CD14-positive monocyte (primary cell): ENCODE measurements around the gene FOXN1. TPM values are rescaled to one million over a fixed set of nuclear protein-coding genes. Genes with fewer than 3 reads are reported as not detected.

ENCODE experiments used
- DNase-seq, 3 donors: peaks; one replicate each; pipeline ENCODE4 v3.0.0-alpha.2; 2011 to 2022
- H2AFZ ChIP-seq: 2 replicates; pipeline ENCODE4 v1.6.0; 2012; ENCODE audit warnings: mild to moderate bottlenecking, low read depth, low read length, inconsistent platforms; ENCODE audit not compliant: insufficient read depth, poor library complexity, severe bottlenecking
- H3K27ac ChIP-seq, 2 donors: 1 replicate in 1 of 2; 2 replicates in 1 of 2; pipeline ENCODE4 v1.5.1; 2012 to 2013; ENCODE audit warnings: low read length in 2 of 2, control low read depth in 1 of 2, inconsistent platforms in 1 of 2, low read depth in 1 of 2, mild to moderate bottlenecking in 1 of 2
- H3K27me3 ChIP-seq, 2 donors: one replicate each; pipeline versions ENCODE4 v1.6.0 to v1.6.1; 2011 to 2013; ENCODE audit warnings: low read length in 2 of 2; ENCODE audit not compliant: control insufficient read depth in 2 of 2, insufficient read depth in 2 of 2
- H3K36me3 ChIP-seq, 2 donors: replicated peaks in 1 of 2; 1 replicate in 1 of 2; 2 replicates in 1 of 2; pipeline versions ENCODE4 v1.5.1 to v1.6.1; 2012 to 2013; ENCODE audit warnings: low read length in 2 of 2, control low read depth in 1 of 2, inconsistent platforms in 1 of 2, mild to moderate bottlenecking in 1 of 2; ENCODE audit not compliant: insufficient read depth in 2 of 2, control insufficient read depth in 1 of 2
- H3K4me1 ChIP-seq, 2 donors: 1 replicate in 1 of 2; 2 replicates in 1 of 2; pipeline versions ENCODE4 v1.5.1 to v1.6.1; 2012 to 2013; ENCODE audit warnings: low read length in 2 of 2, control low read depth in 1 of 2, inconsistent platforms in 1 of 2, mild to moderate bottlenecking in 1 of 2, moderate library complexity in 1 of 2; ENCODE audit not compliant: insufficient read depth in 2 of 2, control insufficient read depth in 1 of 2
- H3K4me2 ChIP-seq: replicated peaks from 2 replicates; pipeline ENCODE3; 2012; ENCODE audit warnings: low read length, moderate library complexity, mild to moderate bottlenecking; ENCODE audit not compliant: poor library complexity, severe bottlenecking; ENCODE audit errors: extremely low read depth
- H3K4me3 ChIP-seq, 3 experiments: fragments of 200-600 bp in 1 of 3; sonication (generic) in 1 of 3; replicated peaks in 1 of 3; 1 replicate in 2 of 3; 2 replicates in 1 of 3; pipeline ENCODE4 v1.5.1; 2011 to 2013; ENCODE audit warnings: low read length in 3 of 3, mild to moderate bottlenecking in 3 of 3, control low read depth in 2 of 3, low read depth in 2 of 3, inconsistent platforms in 1 of 3, moderate library complexity in 1 of 3
- H3K79me2 ChIP-seq: 2 replicates; pipeline ENCODE4 v1.6.0; 2012; ENCODE audit warnings: mild to moderate bottlenecking, control low read depth, inconsistent platforms, low read length, moderate library complexity; ENCODE audit not compliant: insufficient read depth
- H3K9ac ChIP-seq: 2 replicates; pipeline ENCODE4 v1.6.0; 2017; ENCODE audit warnings: low read length, mild to moderate bottlenecking; ENCODE audit not compliant: insufficient read depth, poor library complexity, severe bottlenecking
- H3K9me3 ChIP-seq, 2 donors: replicated peaks in 1 of 2; 1 replicate in 1 of 2; 2 replicates in 1 of 2; pipeline versions ENCODE4 v1.5.1 to v1.6.1; 2012 to 2013; ENCODE audit warnings: low read length in 2 of 2, control low read depth in 1 of 2; ENCODE audit not compliant: control insufficient read depth in 1 of 2, insufficient read depth in 1 of 2
- H4K20me1 ChIP-seq: 2 replicates; pipeline ENCODE4 v1.6.0; 2012; ENCODE audit warnings: mild to moderate bottlenecking, low read length, control low read depth, moderate library complexity; ENCODE audit not compliant: insufficient read depth
- H3K27ac Mint-ChIP-seq, 7 donors: one replicate each; pipeline ENCODE4 v1.8.0; 2020; ENCODE audit warnings: mild to moderate bottlenecking in 7 of 7, mixed read lengths in 7 of 7, moderate library complexity in 6 of 7, inconsistent platforms in 2 of 7
- H3K27me3 Mint-ChIP-seq, 3 donors: one replicate each; pipeline ENCODE4 v1.8.0; 2021 to 2022; ENCODE audit warnings: low read depth in 3 of 3, mild to moderate bottlenecking in 3 of 3, mixed read lengths in 3 of 3, moderate library complexity in 3 of 3, inconsistent platforms in 1 of 3
- H3K36me3 Mint-ChIP-seq, 2 donors: one replicate each; pipeline ENCODE4 v1.8.0; 2020; ENCODE audit warnings: mixed read lengths in 2 of 2, inconsistent platforms in 1 of 2, mild to moderate bottlenecking in 1 of 2
- H3K4me1 Mint-ChIP-seq: one replicate; pipeline ENCODE4 v1.8.0; 2020; ENCODE audit warnings: mild to moderate bottlenecking, mixed read lengths
- H3K4me3 Mint-ChIP-seq, 2 donors: one replicate each; pipeline ENCODE4 v1.8.0; 2020; ENCODE audit warnings: mild to moderate bottlenecking in 2 of 2, mixed read lengths in 2 of 2, moderate library complexity in 1 of 2
- H3K9me3 Mint-ChIP-seq, 7 donors: one replicate each; pipeline ENCODE4 v1.8.0; 2020 to 2022; ENCODE audit warnings: mixed read lengths in 7 of 7, mild to moderate bottlenecking in 6 of 7, moderate library complexity in 6 of 7, inconsistent platforms in 2 of 7
- CTCF ChIP-seq: fragments of 200-600 bp; IDR thresholded peaks from one replicate; pipeline ENCODE4 v1.8.0; 2022; ENCODE audit warnings: antibody characterized with exemption, mild to moderate bottlenecking
- WGBS: methylation state at CpG from one replicate; pipeline ENCODE4 v1.1.5; 2013; ENCODE audit warnings: missing lambda C conversion rate; ENCODE audit not compliant: insufficient coverage; 5-methylcytosine and 5-hydroxymethylcytosine counted together
- intact Hi-C, 2 donors: fragments of 100-400 bp; cut with micrococcal nuclease; formaldehyde crosslinking; loops; one replicate each; pipeline versions ENCODE4 v1.15.0 to v1.15.1; 2023
- polyA plus RNA-seq, 3 donors: library from polyadenylated mRNA; depleted of rRNA in 1 of 3; unstranded in 2 of 3; stranded (reverse) in 1 of 3; fragments of 300-500 nt in 2 of 3; fragments of >200 nt in 1 of 3; fragmentation: Illumina TruSeq in 2 of 3; gene quantifications; 1 replicate in 2 of 3; 2 replicates in 1 of 3; pipeline ENCODE4 v1.2.3, GENCODE V29; 2012 to 2021

FOXN1 gene
- polyA plus RNA-seq, 3 donors = not detected

DNA sequence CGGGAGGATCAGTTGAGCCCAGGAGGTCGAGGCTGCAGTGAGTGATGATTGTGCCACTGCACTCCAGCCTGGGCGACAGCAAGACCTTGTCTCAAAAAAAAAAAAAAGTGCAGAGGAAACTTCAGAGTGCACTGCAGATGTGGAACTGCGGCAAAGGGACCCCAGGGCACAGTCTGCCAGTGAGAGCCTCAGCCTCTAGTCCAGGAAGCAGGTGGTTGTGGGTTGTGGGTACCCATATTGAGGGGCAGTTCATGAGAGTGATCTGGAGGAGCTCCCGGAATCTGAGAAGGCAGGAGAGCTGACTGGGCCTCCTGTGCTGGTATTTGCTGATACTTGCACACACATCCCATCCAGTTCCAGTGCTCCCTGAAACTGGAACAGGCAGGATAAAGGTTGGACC is 13.1 kb downstream of the FOXN1 start:
- WGBS = 0% methylated on average over 4 of the region's 5 CpGs
- peaks cover 9% of the 10 kb centered on the region for H3K4me1 Mint-ChIP-seq

GRCh38 chr17:28520687-28521086 is 14.5 kb downstream of the FOXN1 start:
- Histone ChIP-seq H2AFZ (no peak overlapping the region), H3K4me3 (no peak overlapping the region), H4K20me1 (no peaks in the 10 kb centered on the region), H3K27me3 (no peaks in the 10 kb centered on the region), H3K79me2 (no peaks in the 10 kb centered on the region), H3K4me1 (peaks cover 0 to 5% of the 10 kb centered on the region in 2 donors), H3K9ac (no peak overlapping the region), H3K9me3 (no peaks in the 10 kb centered on the region), H3K36me3 (no peaks in the 10 kb centered on the region), H3K27ac (no peak overlapping the region), H3K4me2 (no peak overlapping the region)
- Mint-ChIP-seq H3K4me1 (peaks cover 9% of the 10 kb centered on the region), H3K4me3 (no peak overlapping the region), H3K27me3 (peaks cover 0 to 10% (median 8%) of the 10 kb centered on the region in 3 donors), H3K36me3 (no peaks in the 10 kb centered on the region), H3K27ac (peak overlapping the region in 1 of 7 donors; percentile 19), H3K9me3 (peaks cover 0 to 6% (median 2%) of the 10 kb centered on the region in 7 donors)
- WGBS = 75% methylated on average over 6 of the region's 6 CpGs
- TF ChIP-seq CTCF = no peak
- intact Hi-C loops = no loop called here
- no peak for DNase-seq

More for the DNA sequence above, 13.1 kb downstream of the FOXN1 start:
- Histone ChIP-seq H4K20me1 (no peaks in the 10 kb centered on the region), H3K4me1 (peaks cover 0 to 5% of the 10 kb centered on the region in 2 donors), H3K9me3 (no peaks in the 10 kb centered on the region), H3K36me3 (no peaks in the 10 kb centered on the region), H3K4me3 (no peak overlapping the region), H3K4me2 (no peak overlapping the region), H3K27me3 (no peaks in the 10 kb centered on the region), H2AFZ (peak overlapping the region; percentile 46), H3K9ac (no peak overlapping the region), H3K79me2 (no peaks in the 10 kb centered on the region), H3K27ac (no peak overlapping the region)
- H3K36me3 Mint-ChIP-seq = no peaks in the 10 kb centered on the region
- H3K27me3 Mint-ChIP-seq = peaks cover 0 to 8% (median 8%) of the 10 kb centered on the region in 3 donors
- H3K9me3 Mint-ChIP-seq = peaks cover 0 to 9% (median 2%) of the 10 kb centered on the region in 7 donors
- no peak for TF ChIP-seq CTCF
- no peak overlapping the region for H3K4me3 Mint-ChIP-seq
- no peak overlapping the region for H3K27ac Mint-ChIP-seq
- intact Hi-C loops = no loop called here
- no peak for DNase-seq
